Measurements from ENCODE around the gene ELOF1.
A peak's percentile ranks its signal among the peaks of the same experiment; 100 is the strongest.
"Not testable (repeated sequence)": the region's sequence is repeated elsewhere in the genome, so short reads cannot be mapped to it uniquely, and the experiment has no call there.

Gene ELOF1

GRCh38 chr19:11566164-11566563 lies 7.1 kb upstream of the ELOF1 start:
- no peak for DNase-seq (ENCODE audit: low spot score)

- not testable (repeated sequence) for DNase-seq (ENCODE audit: low spot score)
Observed at GRCh38 chr19:11565649-11565980, 6.6 kb upstream of the ELOF1 start.

- DNase-seq (ENCODE audit: low spot score) = not testable (repeated sequence)
Observed at GRCh38 chr19:11564082-11564807, 5.2 kb upstream of the ELOF1 start.

- DNase-seq (ENCODE audit: low spot score) = no peak
Observed at GRCh38 chr19:11563532-11563931, 4.5 kb upstream of the ELOF1 start.

GRCh38 chr19:11560404-11561051 lies 1.5 kb upstream of the ELOF1 start:
- peak; percentile 63 for DNase-seq (ENCODE audit: low spot score)

- DNase-seq (ENCODE audit: low spot score) = no peak
Observed at GRCh38 chr19:11556634-11557420, 2.2 kb downstream of the ELOF1 start.

GRCh38 chr19:11555246-11555645 lies 3.8 kb downstream of the ELOF1 start:
- DNase-seq (ENCODE audit: low spot score) = no peak

- no peak for DNase-seq (ENCODE audit: low spot score)
Observed at GRCh38 chr19:11554160-11554559, 4.9 kb downstream of the ELOF1 start.

GRCh38 chr19:11552666-11553372 lies 6.2 kb downstream of the ELOF1 start:
- DNase-seq (ENCODE audit: low spot score) = no peak

GRCh38 chr19:11551603-11552235 lies 7.3 kb downstream of the ELOF1 start:
- peak; percentile 33 for DNase-seq (ENCODE audit: low spot score)

GRCh38 chr19:11550265-11550664 lies 8.8 kb downstream of the ELOF1 start:
- DNase-seq (ENCODE audit: low spot score) = no peak

GRCh38 chr19:11549386-11549953 lies 9.6 kb downstream of the ELOF1 start:
- DNase-seq (ENCODE audit: low spot score) = no peak

GRCh38 chr19:11547929-11548700 lies 10.9 kb downstream of the ELOF1 start:
- no peak for DNase-seq (ENCODE audit: low spot score)

- DNase-seq (ENCODE audit: low spot score) = no peak
Observed at GRCh38 chr19:11541238-11541637, 17.8 kb downstream of the ELOF1 start.

- no peak for DNase-seq (ENCODE audit: low spot score)
Observed at GRCh38 chr19:11540645-11541044, 18.4 kb downstream of the ELOF1 start.

GRCh38 chr19:11539495-11540365 lies 19.3 kb downstream of the ELOF1 start:
- DNase-seq (ENCODE audit: low spot score) = peak; percentile 41

GRCh38 chr19:11538232-11539036 lies 20.6 kb downstream of the ELOF1 start, which contains the start of gene CNN1:
TSS of gene CNN1 (plus strand) at chr19:11538851. CDS start at chr19:11538928, 77 bp downstream.
- DNase-seq (ENCODE audit: low spot score) = peak; percentile 89

- peak; percentile 98 for DNase-seq (ENCODE audit: low spot score)
Observed at GRCh38 chr19:11535792-11536595, 23.0 kb downstream of the ELOF1 start.

Data from AG08395 (cell line).